Vagina (tissue), 2 donors: ENCODE data around the gene TMEM150A.

ENCODE experiments used
- POLR2A ChIP-seq, 2 donors: fragments of 450-650 bp; IDR thresholded peaks; one replicate each; pipeline ENCODE4 v1.6.1; 2017; ENCODE audit warnings: antibody characterized with exemption in 2 of 2, mild to moderate bottlenecking in 2 of 2, moderate library complexity in 2 of 2
- POLR2AphosphoS5 ChIP-seq, 2 donors: sonication (generic); formaldehyde crosslinking; IDR thresholded peaks; one replicate each; pipeline ENCODE4 v1.9.0; 2017; ENCODE audit warnings: antibody characterized with exemption in 2 of 2, mild to moderate bottlenecking in 2 of 2, low read depth in 1 of 2; ENCODE audit not compliant: insufficient read depth in 1 of 2
- TF ChIP-seq, protein P1 (sequence below), 3 experiments: fragments of 450-650 bp in 2 of 3; fragments of 200-600 bp in 1 of 3; sonication (generic) in 1 of 3; IDR thresholded peaks; one replicate each; pipeline ENCODE4 v1.5.1; 2017 to 2019; ENCODE audit warnings: antibody characterized with exemption in 3 of 3, mild to moderate bottlenecking in 2 of 3, moderate library complexity in 2 of 3

DNA sequence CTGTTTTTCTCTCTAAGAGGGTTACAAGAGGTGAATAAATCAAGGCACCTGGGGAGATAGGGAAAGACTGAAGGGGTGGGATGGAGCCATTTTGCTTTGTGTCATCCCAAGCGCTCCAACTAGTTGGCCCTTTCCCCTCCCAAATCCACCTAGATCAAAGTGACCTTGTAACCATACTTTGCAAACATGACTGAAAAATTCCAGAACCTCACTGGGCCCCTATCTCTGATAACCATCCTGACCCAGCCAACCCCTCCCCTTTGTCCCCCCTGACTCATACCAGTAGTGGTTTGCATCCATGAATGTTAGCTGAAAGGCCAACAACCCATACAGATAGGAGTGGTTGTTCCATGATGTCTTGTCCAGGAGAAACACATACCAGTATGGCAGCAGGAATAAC lies 44.3 kb downstream of the TMEM150A start:
- TF ChIP-seq POLR2AphosphoS5 (IDR thresholded peaks at IDR 0.05; ENCODE audit: insufficient read depth in 1 of 2, low read depth in 1 of 2), result no peak
- TF ChIP-seq, protein P1, sequence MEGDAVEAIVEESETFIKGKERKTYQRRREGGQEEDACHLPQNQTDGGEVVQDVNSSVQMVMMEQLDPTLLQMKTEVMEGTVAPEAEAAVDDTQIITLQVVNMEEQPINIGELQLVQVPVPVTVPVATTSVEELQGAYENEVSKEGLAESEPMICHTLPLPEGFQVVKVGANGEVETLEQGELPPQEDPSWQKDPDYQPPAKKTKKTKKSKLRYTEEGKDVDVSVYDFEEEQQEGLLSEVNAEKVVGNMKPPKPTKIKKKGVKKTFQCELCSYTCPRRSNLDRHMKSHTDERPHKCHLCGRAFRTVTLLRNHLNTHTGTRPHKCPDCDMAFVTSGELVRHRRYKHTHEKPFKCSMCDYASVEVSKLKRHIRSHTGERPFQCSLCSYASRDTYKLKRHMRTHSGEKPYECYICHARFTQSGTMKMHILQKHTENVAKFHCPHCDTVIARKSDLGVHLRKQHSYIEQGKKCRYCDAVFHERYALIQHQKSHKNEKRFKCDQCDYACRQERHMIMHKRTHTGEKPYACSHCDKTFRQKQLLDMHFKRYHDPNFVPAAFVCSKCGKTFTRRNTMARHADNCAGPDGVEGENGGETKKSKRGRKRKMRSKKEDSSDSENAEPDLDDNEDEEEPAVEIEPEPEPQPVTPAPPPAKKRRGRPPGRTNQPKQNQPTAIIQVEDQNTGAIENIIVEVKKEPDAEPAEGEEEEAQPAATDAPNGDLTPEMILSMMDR (IDR thresholded peaks at IDR 0.05), result no peak
- no peak for TF ChIP-seq POLR2A (IDR thresholded peaks at IDR 0.05)
